Measurements from ENCODE around the gene DNAL4. TPM values are rescaled to one million over a fixed set of nuclear protein-coding genes. Genes with fewer than 3 reads are reported as not detected.

DNAL4 gene
- total and polyA plus RNA-seq, 4 donors: 8.2 to 14.3 (median 9.8) TPM

DNA sequence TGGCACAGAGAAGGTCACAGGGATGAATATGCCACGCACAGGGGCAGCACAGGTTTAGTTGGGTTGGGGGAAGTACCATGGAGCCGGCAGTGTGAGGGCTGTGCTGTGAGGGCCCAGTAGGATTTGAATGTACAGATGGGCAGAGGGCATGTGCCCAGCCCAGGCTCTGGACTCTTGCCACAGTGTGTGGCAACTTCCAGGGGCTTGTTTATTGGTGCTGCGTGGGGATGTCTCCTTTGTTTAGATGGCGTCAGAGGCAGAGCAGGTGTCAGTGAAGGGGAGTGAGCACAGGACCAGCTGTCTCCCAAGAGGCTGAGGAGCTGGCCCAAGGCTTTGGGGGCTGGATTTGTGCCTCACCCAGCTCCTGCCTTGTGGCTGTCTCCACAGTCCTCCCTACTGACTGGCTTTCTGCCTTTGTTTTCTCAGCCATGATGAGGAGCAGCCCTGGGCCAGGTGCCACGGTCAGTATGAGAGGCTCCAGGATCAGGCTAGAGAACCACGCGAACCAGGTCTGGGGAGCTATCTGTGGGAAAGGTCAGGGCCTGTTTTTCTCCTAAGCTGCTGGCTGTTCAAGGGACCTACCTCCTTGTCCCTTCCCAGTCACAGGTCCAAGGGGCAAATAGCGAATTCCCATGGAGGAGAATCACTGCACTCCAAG is 60.1 kb downstream of the DNAL4 start:
- no peaks in the 10 kb centered on the region for H3K9me3 ChIP-seq (ENCODE audit: control insufficient read depth, low read length)
- no peaks in the 10 kb centered on the region for H3K27me3 ChIP-seq (ENCODE audit: control insufficient read depth in 1 of 2, insufficient read depth in 2 of 2, low read length in 1 of 2)
- DNase-seq (peak; percentile 45 to 74), ATAC-seq (ENCODE audit: low FRiP score) (peak; percentile 6)
- intact Hi-C loops (cut with DNase I): no loop called here
- peaks cover 0 to 3% of the 10 kb centered on the region in 2 donors for H3K4me1 ChIP-seq (ENCODE audit: control insufficient read depth in 1 of 2, insufficient read depth in 2 of 2, low read length in 2 of 2)
- peaks cover 4 to 20% of the 10 kb centered on the region in 2 donors for H3K36me3 ChIP-seq (ENCODE audit: control insufficient read depth in 1 of 2, insufficient read depth in 2 of 2, low read length in 1 of 2)
- no peak overlapping the region for H3K4me3 ChIP-seq (ENCODE audit: low read length in 2 of 2)
- 35 to 41% methylated on average over 8 of the region's 8 CpGs for WGBS, 2 donors
- H3K27ac ChIP-seq (ENCODE audit: low read depth in 1 of 2, low read length in 2 of 2): peak overlapping the region in 1 of 2 donors; percentile 74

DNA sequence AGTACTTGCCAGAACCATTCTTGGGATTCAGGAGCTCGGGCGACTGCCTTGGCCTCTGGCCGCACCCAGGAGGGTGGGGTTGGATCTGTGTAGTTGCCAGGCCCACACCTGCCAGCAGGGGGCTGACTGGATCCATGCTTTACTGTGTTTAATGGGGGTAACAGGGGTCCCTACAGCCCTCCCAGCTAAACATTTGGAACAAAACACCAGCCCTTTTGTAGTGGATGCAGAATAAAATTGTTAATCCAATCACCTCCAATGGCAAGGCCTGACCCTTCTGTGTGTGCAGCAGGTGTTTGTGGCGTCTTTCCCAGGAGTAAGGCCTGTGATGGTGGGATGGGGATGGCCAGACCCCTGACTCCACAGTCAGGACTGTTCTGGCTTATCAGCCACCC is 60.6 kb downstream of the DNAL4 start:
- Histone ChIP-seq H3K9me3 (ENCODE audit: control insufficient read depth, low read length) (no peaks in the 10 kb centered on the region), H3K4me3 (ENCODE audit: low read length in 2 of 2) (no peak overlapping the region), H3K27me3 (ENCODE audit: control insufficient read depth in 1 of 2, insufficient read depth in 2 of 2, low read length in 1 of 2) (no peaks in the 10 kb centered on the region), H3K4me1 (ENCODE audit: control insufficient read depth in 1 of 2, insufficient read depth in 2 of 2, low read length in 2 of 2) (peaks cover 0 to 3% of the 10 kb centered on the region in 2 donors), H3K36me3 (ENCODE audit: control insufficient read depth in 1 of 2, insufficient read depth in 2 of 2, low read length in 1 of 2) (peaks cover 0 to 16% of the 10 kb centered on the region in 2 donors), H3K27ac (ENCODE audit: low read depth in 1 of 2, low read length in 2 of 2) (peak overlapping the region in 1 of 2 donors; percentile 74)
- intact Hi-C loops (cut with DNase I): no loop called here
- DNase-seq (peak; percentile 58 to 82), ATAC-seq (ENCODE audit: low FRiP score) (peak; percentile 27)
- WGBS, 2 donors: 27 to 30% methylated on average over 4 of the region's 4 CpGs

DNA sequence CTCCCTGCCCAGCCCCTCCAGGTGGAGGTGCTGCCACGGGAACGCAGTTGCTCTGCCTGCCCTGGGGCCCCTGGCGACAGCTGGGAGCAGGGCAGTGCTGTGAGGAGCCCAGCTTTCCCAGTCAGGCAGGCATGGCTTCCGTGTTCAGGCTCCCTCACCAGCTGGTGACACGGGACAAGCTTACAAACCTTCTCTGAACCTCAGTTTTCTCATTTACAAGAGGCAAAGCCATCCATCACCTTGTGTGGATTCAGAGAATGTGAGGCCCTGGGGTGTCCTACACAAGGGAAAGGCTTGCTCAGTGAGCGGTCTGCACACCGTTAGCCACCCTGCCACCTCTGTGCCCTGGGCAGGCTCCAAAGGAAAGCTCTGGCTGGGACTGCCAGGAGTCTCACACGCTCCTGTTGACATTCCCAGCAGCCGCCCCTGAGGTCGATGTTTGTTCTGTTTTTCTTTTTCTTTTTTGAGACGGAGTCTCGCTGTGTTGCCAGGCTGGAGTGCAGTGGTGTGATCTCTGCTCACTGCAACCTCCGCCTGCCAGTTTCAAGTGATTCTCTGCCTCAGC is 61.6 kb downstream of the DNAL4 start:
- WGBS, 2 donors: 17 to 18% methylated on average over 13 of the region's 13 CpGs
- H3K4me1 ChIP-seq (ENCODE audit: control insufficient read depth in 1 of 2, insufficient read depth in 2 of 2, low read length in 2 of 2): peaks cover 0 to 3% of the 10 kb centered on the region in 2 donors
- H3K9me3 ChIP-seq (ENCODE audit: control insufficient read depth, low read length): no peaks in the 10 kb centered on the region
- H3K4me3 ChIP-seq (ENCODE audit: low read length in 2 of 2): no peak overlapping the region
- no peaks in the 10 kb centered on the region for H3K27me3 ChIP-seq (ENCODE audit: control insufficient read depth in 1 of 2, insufficient read depth in 2 of 2, low read length in 1 of 2)
- peak; percentile 55 to 76 for DNase-seq
- intact Hi-C loops (cut with DNase I): no loop called here
- H3K36me3 ChIP-seq (ENCODE audit: control insufficient read depth in 1 of 2, insufficient read depth in 2 of 2, low read length in 1 of 2): peaks cover 0 to 15% of the 10 kb centered on the region in 2 donors
- peak; percentile 53 for ATAC-seq (ENCODE audit: low FRiP score)
- H3K27ac ChIP-seq (ENCODE audit: low read depth in 1 of 2, low read length in 2 of 2): peak overlapping the region in 1 of 2 donors; percentile 72

DNA sequence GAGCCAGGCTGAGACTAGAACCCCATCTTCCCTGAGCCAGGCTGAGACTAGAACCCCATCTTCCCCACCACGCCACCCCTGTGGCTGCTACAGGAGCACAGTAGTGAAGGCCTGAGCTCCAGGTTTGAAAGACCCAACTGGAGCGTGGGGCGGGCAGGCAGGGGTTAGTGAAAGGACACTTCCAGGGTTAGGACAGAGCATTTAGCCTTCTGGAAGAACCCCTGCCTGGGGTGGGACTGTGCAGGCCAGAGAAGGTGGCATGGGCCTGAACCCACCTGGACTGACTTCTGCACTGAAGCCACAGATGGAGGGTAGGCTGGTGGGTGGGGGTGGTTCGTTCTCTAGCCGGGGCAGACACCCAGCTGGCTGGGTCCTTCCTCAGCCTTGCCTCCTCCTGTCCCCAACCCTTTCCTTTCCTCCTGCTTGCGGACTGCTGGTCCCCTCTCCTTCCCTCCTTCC is 62.2 kb downstream of the DNAL4 start:
- WGBS, 2 donors: 57% methylated on average over 6 of the region's 6 CpGs
- ATAC-seq (ENCODE audit: low FRiP score) (no peak), DNase-seq (peak; percentile 34 to 74)
- Histone ChIP-seq H3K4me3 (ENCODE audit: low read length in 2 of 2) (no peak overlapping the region), H3K4me1 (ENCODE audit: control insufficient read depth in 1 of 2, insufficient read depth in 2 of 2, low read length in 2 of 2) (peaks cover 0 to 3% of the 10 kb centered on the region in 2 donors), H3K36me3 (ENCODE audit: control insufficient read depth in 1 of 2, insufficient read depth in 2 of 2, low read length in 1 of 2) (peaks cover 0 to 18% of the 10 kb centered on the region in 2 donors), H3K9me3 (ENCODE audit: control insufficient read depth, low read length) (no peaks in the 10 kb centered on the region), H3K27ac (ENCODE audit: low read depth in 1 of 2, low read length in 2 of 2) (peak overlapping the region in 1 of 2 donors; percentile 72), H3K27me3 (ENCODE audit: control insufficient read depth in 1 of 2, insufficient read depth in 2 of 2, low read length in 1 of 2) (no peaks in the 10 kb centered on the region)
- intact Hi-C loops (cut with DNase I): no loop called here

DNA sequence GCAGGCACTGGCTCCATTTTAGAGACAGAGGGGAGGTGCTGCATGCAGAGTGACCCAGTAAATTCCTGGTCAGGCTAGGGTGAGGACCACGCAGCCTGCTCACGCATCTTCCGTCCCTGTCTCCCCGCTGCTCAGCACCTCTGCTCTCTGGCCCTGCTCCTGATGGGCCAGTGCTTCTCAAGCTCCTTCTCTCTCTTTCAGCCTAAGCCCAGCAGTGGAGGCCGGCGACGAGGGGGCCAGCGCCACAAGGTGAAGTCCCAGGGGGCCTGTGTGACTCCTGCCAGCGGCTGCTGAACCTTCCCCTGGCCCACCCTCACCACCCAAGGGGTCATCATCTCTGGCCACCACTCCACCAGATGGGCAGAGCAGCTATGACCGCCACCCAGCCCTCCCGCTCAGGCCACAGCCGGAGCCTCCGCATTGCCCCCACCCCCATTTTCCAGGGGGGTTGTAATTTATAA is 63.5 kb downstream of the DNAL4 start:
- Histone ChIP-seq H3K4me1 (ENCODE audit: control insufficient read depth in 1 of 2, insufficient read depth in 2 of 2, low read length in 2 of 2) (peaks cover 0 to 3% of the 10 kb centered on the region in 2 donors), H3K27me3 (ENCODE audit: control insufficient read depth in 1 of 2, insufficient read depth in 2 of 2, low read length in 1 of 2) (no peaks in the 10 kb centered on the region), H3K36me3 (ENCODE audit: control insufficient read depth in 1 of 2, insufficient read depth in 2 of 2, low read length in 1 of 2) (peaks cover 0 to 19% of the 10 kb centered on the region in 2 donors), H3K9me3 (ENCODE audit: control insufficient read depth, low read length) (no peaks in the 10 kb centered on the region), H3K4me3 (ENCODE audit: low read length in 2 of 2) (no peak overlapping the region), H3K27ac (ENCODE audit: low read depth in 1 of 2, low read length in 2 of 2) (no peak overlapping the region)
- ATAC-seq (ENCODE audit: low FRiP score) (no peak), DNase-seq (peak; percentile 30 to 73)
- intact Hi-C loops (cut with DNase I): no loop called here
- WGBS, 2 donors: 90 to 91% methylated on average over 10 to 13 of the region's 13 CpGs

DNA sequence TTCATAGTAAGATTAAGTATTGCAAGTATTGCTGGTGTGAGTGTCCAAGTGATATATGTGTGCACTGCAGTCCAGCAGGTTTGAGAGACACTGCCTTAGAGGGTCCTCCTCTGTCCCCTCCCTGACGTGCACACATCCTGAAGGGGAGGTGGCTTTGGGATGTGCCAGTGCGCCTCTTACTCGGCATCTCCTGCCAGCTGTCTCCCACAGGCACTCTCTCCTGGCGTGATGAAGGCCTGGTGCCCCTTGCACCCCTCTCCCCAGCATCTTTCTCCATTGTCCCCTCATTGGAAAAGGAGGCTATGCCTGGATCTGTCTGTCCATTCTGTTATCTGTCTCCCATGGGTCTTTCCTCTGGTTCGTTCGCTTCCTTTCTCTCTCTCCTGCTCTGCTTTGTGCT is 64.0 kb downstream of the DNAL4 start:
- H3K27me3 ChIP-seq (ENCODE audit: control insufficient read depth in 1 of 2, insufficient read depth in 2 of 2, low read length in 1 of 2): no peaks in the 10 kb centered on the region
- no peak overlapping the region for H3K4me3 ChIP-seq (ENCODE audit: low read length in 2 of 2)
- intact Hi-C loops (cut with DNase I): no loop called here
- ATAC-seq (ENCODE audit: low FRiP score): no peak
- WGBS, 2 donors: 82 to 84% methylated on average over 6 of the region's 6 CpGs
- DNase-seq: peak in 1 of 2 donors; percentile 53
- H3K36me3 ChIP-seq (ENCODE audit: control insufficient read depth in 1 of 2, insufficient read depth in 2 of 2, low read length in 1 of 2): peaks cover 3 to 19% of the 10 kb centered on the region in 2 donors
- H3K27ac ChIP-seq (ENCODE audit: low read depth in 1 of 2, low read length in 2 of 2): no peak overlapping the region
- no peaks in the 10 kb centered on the region for H3K9me3 ChIP-seq (ENCODE audit: control insufficient read depth, low read length)
- H3K4me1 ChIP-seq (ENCODE audit: control insufficient read depth in 1 of 2, insufficient read depth in 2 of 2, low read length in 2 of 2): peaks cover 0 to 3% of the 10 kb centered on the region in 2 donors

DNA sequence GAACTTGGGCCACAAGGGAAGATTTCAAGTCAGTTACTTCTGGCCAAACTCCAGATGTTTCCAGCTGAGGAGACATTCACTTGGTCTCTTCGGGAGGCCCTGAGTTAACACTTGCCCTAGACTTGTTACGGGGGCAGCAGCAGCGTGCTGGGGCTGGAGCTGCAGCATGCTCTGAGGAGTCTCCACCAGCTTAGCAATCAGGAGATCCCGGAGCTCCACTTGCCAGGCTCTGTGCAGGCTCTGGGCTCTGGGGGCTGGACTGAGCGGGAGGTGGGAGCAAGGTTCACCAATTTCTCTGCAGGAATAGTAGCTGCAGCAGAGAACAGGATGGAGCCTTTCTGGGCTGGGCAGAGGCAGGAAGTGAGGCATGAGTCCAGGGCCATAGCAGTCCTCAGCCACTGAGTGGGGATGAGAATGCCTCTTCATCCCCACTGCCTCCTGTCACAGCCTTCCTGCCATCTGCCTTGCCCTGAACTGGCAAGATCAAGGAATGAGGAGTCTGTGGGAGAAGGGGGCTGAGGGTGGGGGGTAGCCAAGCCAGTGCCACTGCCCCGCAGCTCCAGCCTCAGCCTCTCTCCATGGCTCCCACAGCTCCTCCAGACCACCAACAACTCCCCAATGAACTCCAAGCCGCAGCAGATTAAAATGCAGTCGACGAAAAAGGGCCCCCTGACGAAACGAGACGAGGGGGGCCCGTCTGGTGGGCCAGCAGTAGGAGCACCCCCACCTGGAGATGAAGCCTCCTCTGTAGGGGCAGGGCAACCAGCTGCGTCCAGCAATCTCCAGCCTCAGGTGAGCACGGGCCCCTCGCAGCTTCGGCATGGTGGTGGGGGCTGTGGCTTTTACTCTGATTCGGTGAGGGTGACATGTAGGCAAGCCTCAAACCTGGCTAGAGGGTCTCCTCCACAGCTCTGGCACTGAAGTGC is 64.8 kb downstream of the DNAL4 start:
- H3K4me1 ChIP-seq (ENCODE audit: control insufficient read depth in 1 of 2, insufficient read depth in 2 of 2, low read length in 2 of 2): peaks cover 0 to 3% of the 10 kb centered on the region in 2 donors
- intact Hi-C loops (cut with DNase I): no loop called here
- peak; percentile 41 to 63 for DNase-seq
- H3K36me3 ChIP-seq (ENCODE audit: control insufficient read depth in 1 of 2, insufficient read depth in 2 of 2, low read length in 1 of 2): peaks cover 5 to 23% of the 10 kb centered on the region in 2 donors
- H3K4me3 ChIP-seq (ENCODE audit: low read length in 2 of 2): no peak overlapping the region
- H3K9me3 ChIP-seq (ENCODE audit: control insufficient read depth, low read length): no peaks in the 10 kb centered on the region
- WGBS, 2 donors: 87 to 89% methylated on average over 18 of the region's 18 CpGs
- no peak overlapping the region for H3K27ac ChIP-seq (ENCODE audit: low read depth in 1 of 2, low read length in 2 of 2)
- no peaks in the 10 kb centered on the region for H3K27me3 ChIP-seq (ENCODE audit: control insufficient read depth in 1 of 2, insufficient read depth in 2 of 2, low read length in 1 of 2)
- ATAC-seq (ENCODE audit: low FRiP score): no peak

All from aorta (tissue), 5 donors.